ENCODE results near the gene MAP3K9.

GRCh38 chr14:70735043-70735442 lies 74.3 kb downstream of the MAP3K9 start:
- no peak for TF ChIP-seq CTCF (conservative IDR thresholded peaks at IDR 0.05)
- no peak for TF ChIP-seq ZFX (IDR thresholded peaks at IDR 0.05)
